K562 (cell line): ENCODE data around the gene TAF8. TPM values are rescaled to one million over a fixed set of nuclear protein-coding genes. Genes with fewer than 3 reads are reported as not detected.

ENCODE experiments used
- ASH1L ChIP-seq: fragments of 450-650 bp; IDR thresholded peaks from 2 replicates; pipeline ENCODE4 v1.6.1; 2018; ENCODE audit warnings: borderline replicate concordance, mild to moderate bottlenecking, low read depth; ENCODE audit not compliant: partially characterized antibody
- ATF4 ChIP-seq: fragments of 450-650 bp; formaldehyde crosslinking; IDR thresholded peaks from 2 replicates; pipeline ENCODE4 v1.4.0; 2022; ENCODE audit warnings: mild to moderate bottlenecking, moderate library complexity
- CCAR2 ChIP-seq: fragments of 200-400 bp; formaldehyde crosslinking; IDR thresholded peaks from 2 replicates; pipeline ENCODE4 v1.6.1; 2017; ENCODE audit warnings: mild to moderate bottlenecking, low read depth, low read length
- ELK3 ChIP-seq: fragments of 450-650 bp; formaldehyde crosslinking; IDR thresholded peaks from 2 replicates; pipeline ENCODE4 v1.4.0; 2020; ENCODE audit warnings: mild to moderate bottlenecking
- ETV5 ChIP-seq: sonication (generic); formaldehyde crosslinking; IDR thresholded peaks from 2 replicates; pipeline ENCODE4 v1.4.0; 2020; ENCODE audit warnings: low read depth, mild to moderate bottlenecking, missing genetic modification reagents
- FOXA1 ChIP-seq: fragments of 450-650 bp; IDR thresholded peaks from 2 replicates; pipeline ENCODE4 v1.6.1; 2016; ENCODE audit warnings: mild to moderate bottlenecking, borderline replicate concordance
- FOXO4 ChIP-seq: fragments of 450-650 bp; formaldehyde crosslinking; IDR thresholded peaks from 2 replicates; pipeline ENCODE4 v1.4.0; 2020; ENCODE audit warnings: mild to moderate bottlenecking, moderate library complexity
- FOXP1 ChIP-seq: sonication (generic); formaldehyde crosslinking; IDR thresholded peaks from 2 replicates; pipeline ENCODE4 v1.8.0; 2022; ENCODE audit warnings: mild to moderate bottlenecking, missing genetic modification reagents
- GTF2A2 ChIP-seq: IDR thresholded peaks from 2 replicates; pipeline ENCODE4 v1.6.1; 2016; ENCODE audit warnings: mild to moderate bottlenecking, missing genetic modification characterization, missing compliant biosample characterization
- HES1 ChIP-seq: fragments of 450-650 bp; IDR thresholded peaks from 2 replicates; pipeline ENCODE4 v1.6.1; 2016; ENCODE audit warnings: low read depth, mild to moderate bottlenecking, moderate library complexity
- HMBOX1 ChIP-seq: sonication (generic); IDR thresholded peaks from 2 replicates; pipeline ENCODE4 v1.6.1; 2016
- PHB ChIP-seq: fragments of 250-450 bp; sonication (Bioruptor Pico); IDR thresholded peaks from 2 replicates; pipeline ENCODE4 v1.5.0; 2021
- SLC30A9 ChIP-seq: fragments of 250-450 bp; sonication (Bioruptor Pico); IDR thresholded peaks from 2 replicates; pipeline ENCODE4 v1.8.0; 2022; ENCODE audit warnings: mild to moderate bottlenecking, moderate library complexity
- SNRNP70 ChIP-seq: fragments of 200-400 bp; formaldehyde crosslinking; optimal IDR thresholded peaks from 2 replicates; pipeline ENCODE3; 2017; ENCODE audit warnings: low read depth, low read length
- TBL1XR1 ChIP-seq, 2 experiments: IDR thresholded peaks; 2 replicates each; pipeline ENCODE4 v1.6.1; 2012; ENCODE audit warnings: improper control_type of control experiment in 2 of 2, low read length in 2 of 2, mild to moderate bottlenecking in 1 of 2
- TGIF2 ChIP-seq: sonication (generic); formaldehyde crosslinking; IDR thresholded peaks from 2 replicates; pipeline ENCODE4 v1.8.1; 2022; ENCODE audit warnings: mild to moderate bottlenecking, missing genetic modification reagents, moderate library complexity
- U2AF1 ChIP-seq: fragments of 200-400 bp; formaldehyde crosslinking; optimal IDR thresholded peaks from 2 replicates; pipeline ENCODE3; 2017; ENCODE audit warnings: mild to moderate bottlenecking, low read depth, low read length, moderate library complexity
- ZBTB11 ChIP-seq, 3 experiments: fragments of 200-800 bp in 1 of 3; fragments of 250-450 bp in 1 of 3; fragments of 450-650 bp in 1 of 3; sonication (Bioruptor Pico) in 1 of 3; sonication (Bioruptor generic) in 1 of 3; formaldehyde crosslinking in 1 of 3; IDR thresholded peaks; 2 replicates each; pipeline versions ENCODE4 v1.6.1 to v1.8.0; 2016 to 2022; ENCODE audit warnings: mild to moderate bottlenecking in 2 of 3, missing genetic modification characterization in 2 of 3, missing compliant biosample characterization in 1 of 3, moderate library complexity in 1 of 3
- ZNF75A ChIP-seq: fragments of 450-650 bp; formaldehyde crosslinking; IDR thresholded peaks from 2 replicates; pipeline ENCODE4 v1.4.0; 2020; ENCODE audit warnings: mild to moderate bottlenecking
- polyA plus RNA-seq, 8 experiments: library from polyadenylated mRNA; depleted of rRNA in 4 of 8; stranded (reverse) in 5 of 8; unstranded in 3 of 8; fragments of >200 nt; fragmentation: Nextera tagmentation in 2 of 8; fragmentation: Illumina TruSeq in 1 of 8; extraction: Ambion mirVana in 2 of 8; extraction: Trizol in 1 of 8; gene quantifications; 2 replicates each; pipeline versions ENCODE4 v1.2.1 to v1.2.3, GENCODE V29; 2011 to 2014; ENCODE audit warnings: inconsistent platforms in 1 of 8, missing spikeins in 1 of 8
- total RNA-seq, 7 experiments: library from RNA; depleted of rRNA in 6 of 7; stranded (reverse); fragments of >200 nt in 6 of 7; fragmentation: Illumina TruSeq in 2 of 7; extraction: Trizol in 2 of 7; gene quantifications; 2 replicates each; pipeline versions ENCODE4 v1.2.1 to v1.2.3, GENCODE V29; 2011 to 2021; ENCODE audit warnings: low replicate concordance in 1 of 7

The TAF8 gene
- total and polyA plus RNA-seq, 9 of the 15 experiments (the other 6 are each of a cell fraction or from before 2014, with no cell fraction given) = 29.4 to 84.0 (median 52.6) TPM

GRCh38 chr6:42043787-42044475 lies 6.4 kb upstream of the TAF8 start (continued):
- no peak for TF ChIP-seq ZBTB11 (CRISPR knock-in tag; IDR thresholded peaks at IDR 0.05)
- TF ChIP-seq PHB (CRISPR knock-in tag) = no peak
- TF ChIP-seq TGIF2 (CRISPR knock-in tag) = no peak
- TF ChIP-seq ATF4 (CRISPR knock-in tag) = no peak
- no peak for TF ChIP-seq HES1
- no peak for TF ChIP-seq U2AF1
- no peak for TF ChIP-seq SNRNP70
- TF ChIP-seq GTF2A2 (tag) = no peak
- no peak for TF ChIP-seq SLC30A9
- 0 out of 2 replicates have a peak, but pooled peaks have one; percentile 19 for TF ChIP-seq FOXP1 (CRISPR knock-in tag)
- no peak for TF ChIP-seq ETV5 (CRISPR knock-in tag)
- peak in 1 of 2 experiments; percentile 49; a peak in 2 of 4 replicates for TF ChIP-seq TBL1XR1 (IDR thresholded peaks at IDR 0.05; ENCODE audit: low read length in 2 of 2)
- TF ChIP-seq HMBOX1 = peak; percentile 58; the same call in 1 of the 2 replicates
- TF ChIP-seq ZNF75A = no peak
- TF ChIP-seq FOXA1 = no peak
- no peak for TF ChIP-seq ASH1L
- no peak for TF ChIP-seq FOXO4 (CRISPR knock-in tag)
- TF ChIP-seq CCAR2 = no peak
- no peak for TF ChIP-seq ELK3 (CRISPR knock-in tag)
